MM.1S (cell line): ENCODE measurements around the gene NGEF.

Experiments
- DNase-seq: peaks from one replicate; pipeline ENCODE4 v3.0.0-alpha.2; 2015
- H2AFZ ChIP-seq: fragments of 300-600 bp; sonication (generic); 2 replicates; pipeline ENCODE4 v1.6.0; 2016; ENCODE audit warnings: antibody characterized with exemption, low read length
- H3F3A ChIP-seq: fragments of 300-600 bp; sonication (generic); 2 replicates; pipeline ENCODE4 v1.6.1; 2016; ENCODE audit warnings: mild to moderate bottlenecking, antibody characterized with exemption, low read length, moderate library complexity, mixed read lengths; ENCODE audit not compliant: insufficient read depth
- H3K27ac ChIP-seq: fragments of 300-600 bp; sonication (generic); 2 replicates; pipeline ENCODE4 v1.5.1; 2016; ENCODE audit warnings: mild to moderate bottlenecking, low read length
- H3K27me3 ChIP-seq: fragments of 300-600 bp; sonication (generic); replicated peaks from 2 replicates; pipeline ENCODE4 v1.6.0; 2016; ENCODE audit warnings: low read length; ENCODE audit not compliant: insufficient read depth
- H3K36me3 ChIP-seq: fragments of 300-600 bp; sonication (generic); replicated peaks from 2 replicates; pipeline ENCODE4 v1.6.1; 2016; ENCODE audit warnings: mild to moderate bottlenecking, low read length, mixed read lengths; ENCODE audit not compliant: insufficient read depth
- H3K4me1 ChIP-seq: fragments of 300-600 bp; sonication (generic); 2 replicates; pipeline ENCODE4 v1.6.1; 2016; ENCODE audit warnings: low read length, mixed read lengths
- H3K4me2 ChIP-seq: fragments of 300-600 bp; sonication (generic); 2 replicates; pipeline ENCODE4 v1.6.0; 2016; ENCODE audit warnings: low read depth, low read length
- H3K4me3 ChIP-seq: fragments of 300-600 bp; sonication (generic); 2 replicates; pipeline ENCODE4 v1.5.1; 2016; ENCODE audit warnings: low read length, mixed read lengths
- H3K79me2 ChIP-seq: fragments of 300-600 bp; sonication (generic); 2 replicates; pipeline ENCODE4 v1.6.1; 2016; ENCODE audit warnings: mixed run types, low read length, mixed read lengths
- H3K9ac ChIP-seq: fragments of 300-600 bp; sonication (generic); 2 replicates; pipeline ENCODE4 v1.6.1; 2016; ENCODE audit warnings: low read length, mixed read lengths
- H3K9me2 ChIP-seq: fragments of 300-600 bp; sonication (generic); replicated peaks from 2 replicates; pipeline ENCODE4 v1.6.1; 2016; ENCODE audit warnings: mild to moderate bottlenecking, low read length, mixed read lengths; ENCODE audit not compliant: insufficient read depth
- H3K9me3 ChIP-seq: fragments of 300-600 bp; sonication (generic); replicated peaks from 2 replicates; pipeline ENCODE4 v1.6.1; 2016; ENCODE audit warnings: mild to moderate bottlenecking, low read length, mixed read lengths; ENCODE audit not compliant: insufficient read depth
- H4K20me1 ChIP-seq: fragments of 300-600 bp; sonication (generic); 2 replicates; pipeline ENCODE4 v1.6.1; 2016; ENCODE audit warnings: mild to moderate bottlenecking, low read length, moderate library complexity, mixed read lengths; ENCODE audit not compliant: insufficient read depth
- CTCF ChIP-seq: fragments of 300-600 bp; sonication (generic); IDR thresholded peaks from 2 replicates; pipeline ENCODE4 v1.5.1; 2016; ENCODE audit warnings: antibody characterized with exemption, low read length, mixed read lengths
- EZH2 ChIP-seq: fragments of 300-600 bp; sonication (generic); optimal IDR thresholded peaks from 2 replicates; pipeline ENCODE3; 2017; ENCODE audit warnings: low read depth, mild to moderate bottlenecking, antibody characterized with exemption, low read length, mixed read lengths
- EZH2phosphoT487 ChIP-seq: fragments of 300-600 bp; sonication (generic); IDR thresholded peaks from 2 replicates; pipeline ENCODE4 v1.6.1; 2018; ENCODE audit warnings: antibody characterized with exemption, low read length

NGEF gene

GRCh38 chr2:232951891-232952290, 61.2 kb downstream of the NGEF start:
- Histone ChIP-seq H3F3A (no peaks in the 10 kb centered on the region; the same call in 1 of the 2 replicates), H3K9me3 (no peaks in the 10 kb centered on the region), H2AFZ (no peak overlapping the region), H3K9ac (no peak overlapping the region), H3K4me2 (no peak overlapping the region), H3K36me3 (no peaks in the 10 kb centered on the region), H3K79me2 (no peaks in the 10 kb centered on the region), H3K9me2 (no peaks in the 10 kb centered on the region), H3K4me1 (no peaks in the 10 kb centered on the region), H3K27ac (no peak overlapping the region), H3K4me3 (no peak overlapping the region), H3K27me3 (no peaks in the 10 kb centered on the region), H4K20me1 (no peaks in the 10 kb centered on the region)
- DNase-seq = no peak
- TF ChIP-seq EZH2phosphoT487 = no peak
- no peak for TF ChIP-seq EZH2
- no peak for TF ChIP-seq CTCF

DNA sequence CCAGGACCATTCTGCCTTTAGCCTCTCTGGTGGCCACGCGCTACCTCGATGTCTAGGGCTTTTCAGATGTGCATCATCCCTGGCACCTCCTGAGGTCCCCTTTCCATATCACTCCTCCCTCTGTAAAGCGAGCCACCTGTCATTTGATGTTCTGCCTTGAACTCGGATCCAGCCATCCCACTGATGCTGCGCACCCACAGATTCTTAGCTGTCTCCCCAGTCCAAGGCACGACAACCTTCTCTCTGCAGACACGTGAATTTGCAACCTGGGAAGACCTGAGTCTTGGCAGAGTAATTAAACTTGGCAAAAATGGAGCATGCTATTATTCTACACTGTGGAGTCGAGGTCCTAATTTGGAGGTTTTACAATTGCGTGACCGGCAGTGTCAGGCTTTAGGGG, 61.9 kb downstream of the NGEF start:
- no peak overlapping the region for H3K27ac ChIP-seq
- DNase-seq = no peak

GRCh38 chr2:232950751-232951150, 62.3 kb downstream of the NGEF start:
- Histone ChIP-seq H3K79me2 (no peaks in the 10 kb centered on the region), H3K9me2 (no peaks in the 10 kb centered on the region), H3K4me3 (no peak overlapping the region), H3K9ac (no peak overlapping the region), H4K20me1 (no peaks in the 10 kb centered on the region), H2AFZ (no peak overlapping the region), H3K4me2 (no peak overlapping the region), H3K4me1 (no peaks in the 10 kb centered on the region), H3K27me3 (no peaks in the 10 kb centered on the region), H3K9me3 (no peaks in the 10 kb centered on the region), H3F3A (no peaks in the 10 kb centered on the region), H3K27ac (no peak overlapping the region), H3K36me3 (no peaks in the 10 kb centered on the region)
- DNase-seq = no peak
- TF ChIP-seq EZH2phosphoT487 (no peak), CTCF (no peak), EZH2 (no peak)

More for the DNA sequence above, 61.9 kb downstream of the NGEF start:
- Histone ChIP-seq H3K9ac (no peak overlapping the region), H3K4me3 (no peak overlapping the region), H3K9me3 (no peaks in the 10 kb centered on the region), H2AFZ (no peak overlapping the region), H3K4me2 (no peak overlapping the region), H4K20me1 (no peaks in the 10 kb centered on the region), H3F3A (no peaks in the 10 kb centered on the region), H3K79me2 (no peaks in the 10 kb centered on the region), H3K36me3 (no peaks in the 10 kb centered on the region), H3K4me1 (no peaks in the 10 kb centered on the region), H3K9me2 (no peaks in the 10 kb centered on the region), H3K27me3 (no peaks in the 10 kb centered on the region)
- no peak for TF ChIP-seq EZH2phosphoT487
- TF ChIP-seq EZH2 = no peak
- TF ChIP-seq CTCF = no peak

GRCh38 chr2:232949016-232949415, 64.0 kb downstream of the NGEF start:
- H3K4me1 ChIP-seq = no peaks in the 10 kb centered on the region
- H3K79me2 ChIP-seq = no peaks in the 10 kb centered on the region
- H3K4me3 ChIP-seq = no peak overlapping the region
- no peaks in the 10 kb centered on the region for H3K27me3 ChIP-seq
- TF ChIP-seq EZH2phosphoT487 (no peak), EZH2 (no peak), CTCF (no peak)
- no peak for DNase-seq
- no peaks in the 10 kb centered on the region for H3K9me2 ChIP-seq
- H3K36me3 ChIP-seq = no peaks in the 10 kb centered on the region
- H3K27ac ChIP-seq = no peak overlapping the region
- H2AFZ ChIP-seq = no peak overlapping the region
- H3K9ac ChIP-seq = no peak overlapping the region
- no peaks in the 10 kb centered on the region for H4K20me1 ChIP-seq
- H3K4me2 ChIP-seq = no peak overlapping the region
- no peaks in the 10 kb centered on the region for H3F3A ChIP-seq
- H3K9me3 ChIP-seq = no peaks in the 10 kb centered on the region
